Skeletal muscle tissue (tissue), 4 donors: Measurements from ENCODE around the gene R3HCC1L. TPM values are rescaled to one million over a fixed set of nuclear protein-coding genes. Genes with fewer than 3 reads are reported as not detected.

Experiments used
- H3K27ac ChIP-seq: one replicate; pipeline ENCODE4 v1.7.0; 2013; ENCODE audit warnings: mild to moderate bottlenecking, low read depth, low read length, inconsistent platforms
- H3K27me3 ChIP-seq, 3 donors: one replicate each; pipeline ENCODE4 v1.7.0; 2013; ENCODE audit warnings: low read length in 3 of 3; ENCODE audit not compliant: control insufficient read depth in 3 of 3, insufficient read depth in 3 of 3
- H3K36me3 ChIP-seq, 3 donors: one replicate each; pipeline ENCODE4 v1.7.0; 2013; ENCODE audit warnings: low read length in 3 of 3; ENCODE audit not compliant: control insufficient read depth in 3 of 3, insufficient read depth in 3 of 3
- H3K4me1 ChIP-seq, 3 donors: one replicate each; pipeline ENCODE4 v1.7.0; 2013; ENCODE audit warnings: low read length in 3 of 3, mild to moderate bottlenecking in 3 of 3; ENCODE audit not compliant: control insufficient read depth in 3 of 3, insufficient read depth in 3 of 3
- H3K4me3 ChIP-seq, 3 donors: one replicate each; pipeline ENCODE4 v1.7.0; 2013; ENCODE audit warnings: low read length in 3 of 3
- H3K9ac ChIP-seq, 3 donors: one replicate each; pipeline ENCODE4 v1.7.0; 2013; ENCODE audit warnings: low read length in 3 of 3, mild to moderate bottlenecking in 3 of 3, moderate library complexity in 2 of 3, low read depth in 1 of 3
- H3K9me3 ChIP-seq, 3 donors: one replicate each; pipeline ENCODE4 v1.7.0; 2013; ENCODE audit warnings: low read length in 3 of 3; ENCODE audit not compliant: control insufficient read depth in 3 of 3
- total RNA-seq: library from RNA; depleted of rRNA; stranded (reverse); fragments of >200 nt; gene quantifications from one replicate; pipeline ENCODE4 v1.2.3, GENCODE V29; 2014
- donor health status: Osteomylitis.

Gene R3HCC1L
- 9.4 TPM for total RNA-seq

DNA sequence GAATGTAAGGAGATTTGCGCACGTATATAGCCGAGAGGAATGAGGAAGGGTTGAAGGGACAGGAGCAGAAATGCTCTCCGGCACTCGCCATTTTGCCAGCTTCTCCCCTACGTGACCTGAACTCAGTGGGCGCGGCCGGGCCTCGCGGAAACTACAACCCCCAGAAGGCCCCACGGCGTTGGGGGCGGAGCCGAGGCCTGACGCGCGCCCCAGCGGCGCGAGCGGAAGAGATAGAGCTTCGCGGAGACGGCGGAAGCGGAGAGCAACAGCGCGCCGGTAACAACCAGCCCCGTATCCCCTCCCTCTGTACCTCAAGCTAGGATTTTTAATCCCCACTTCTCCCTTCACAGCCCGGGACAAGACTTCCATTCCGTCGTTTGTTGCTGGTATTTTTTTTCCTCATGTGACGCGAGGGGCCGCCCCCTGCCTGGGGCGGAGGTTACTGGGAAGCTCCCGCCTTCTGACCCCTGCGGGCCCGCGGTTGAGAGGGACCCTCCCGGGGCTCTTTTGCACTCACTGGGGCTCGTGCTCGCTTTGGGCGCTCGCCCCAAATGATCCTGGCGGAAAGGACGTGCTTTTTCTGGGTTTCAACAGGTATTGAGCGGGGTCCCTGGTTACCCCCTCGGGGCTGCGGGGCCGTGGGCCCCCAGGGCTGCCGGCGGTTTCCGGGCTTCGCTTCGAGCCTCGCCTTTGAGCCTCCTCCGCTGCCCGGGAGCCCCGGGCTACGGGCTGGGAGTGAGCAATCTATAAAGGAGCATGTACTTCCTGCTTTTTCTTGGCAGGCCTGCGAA lies at the start of gene R3HCC1L:
TSS of gene R3HCC1L (plus strand) at position 227 of the 791 bp plus-strand sequence. CDS start 73,458 bp downstream, outside the sequence.
- H3K4me1 ChIP-seq = peaks cover 2 to 7% (median 5%) of the 10 kb centered on the region in 3 donors

DNA sequence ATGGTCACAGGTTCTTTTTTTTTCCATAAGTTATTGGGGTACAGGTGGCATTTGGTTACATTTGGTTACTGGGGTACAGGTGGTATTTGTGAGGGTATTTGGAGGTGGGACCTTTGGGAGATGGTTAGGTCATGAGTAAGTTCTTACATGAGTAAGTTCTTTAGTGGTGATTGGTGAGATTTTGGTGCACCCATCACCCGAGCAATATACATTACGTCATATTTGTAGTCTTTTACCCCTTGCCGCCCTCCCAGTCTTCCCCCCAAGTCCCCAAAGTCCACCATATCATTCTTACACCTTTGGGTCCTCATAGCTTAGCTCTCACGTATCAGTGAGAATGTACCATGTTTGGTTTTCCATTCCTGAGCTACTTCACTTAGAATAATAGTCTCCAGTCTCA lies 49.2 kb upstream of the R3HCC1L start:
- Histone ChIP-seq H3K36me3 (no peaks in the 10 kb centered on the region), H3K4me3 (no peak overlapping the region), H3K27me3 (peaks cover 0 to 13% (median 4%) of the 10 kb centered on the region in 3 donors), H3K9me3 (no peaks in the 10 kb centered on the region), H3K4me1 (peaks cover 4 to 16% (median 12%) of the 10 kb centered on the region in 3 donors), H3K9ac (no peak overlapping the region), H3K27ac (no peak overlapping the region)

More for the DNA sequence above, at the start of gene R3HCC1L:
- H3K9me3 ChIP-seq = no peaks in the 10 kb centered on the region
- H3K9ac ChIP-seq = peak within 1 kb of the TSS; percentile 94 to 95 (median 94)
- H3K36me3 ChIP-seq = peaks cover 0 to 2% (median 0%) of the 10 kb centered on the region in 3 donors
- H3K27me3 ChIP-seq = no peaks in the 10 kb centered on the region
- H3K4me3 ChIP-seq = peak within 1 kb of the TSS; percentile 85 to 93 (median 85)
- peak within 1 kb of the TSS; percentile 91 for H3K27ac ChIP-seq

DNA sequence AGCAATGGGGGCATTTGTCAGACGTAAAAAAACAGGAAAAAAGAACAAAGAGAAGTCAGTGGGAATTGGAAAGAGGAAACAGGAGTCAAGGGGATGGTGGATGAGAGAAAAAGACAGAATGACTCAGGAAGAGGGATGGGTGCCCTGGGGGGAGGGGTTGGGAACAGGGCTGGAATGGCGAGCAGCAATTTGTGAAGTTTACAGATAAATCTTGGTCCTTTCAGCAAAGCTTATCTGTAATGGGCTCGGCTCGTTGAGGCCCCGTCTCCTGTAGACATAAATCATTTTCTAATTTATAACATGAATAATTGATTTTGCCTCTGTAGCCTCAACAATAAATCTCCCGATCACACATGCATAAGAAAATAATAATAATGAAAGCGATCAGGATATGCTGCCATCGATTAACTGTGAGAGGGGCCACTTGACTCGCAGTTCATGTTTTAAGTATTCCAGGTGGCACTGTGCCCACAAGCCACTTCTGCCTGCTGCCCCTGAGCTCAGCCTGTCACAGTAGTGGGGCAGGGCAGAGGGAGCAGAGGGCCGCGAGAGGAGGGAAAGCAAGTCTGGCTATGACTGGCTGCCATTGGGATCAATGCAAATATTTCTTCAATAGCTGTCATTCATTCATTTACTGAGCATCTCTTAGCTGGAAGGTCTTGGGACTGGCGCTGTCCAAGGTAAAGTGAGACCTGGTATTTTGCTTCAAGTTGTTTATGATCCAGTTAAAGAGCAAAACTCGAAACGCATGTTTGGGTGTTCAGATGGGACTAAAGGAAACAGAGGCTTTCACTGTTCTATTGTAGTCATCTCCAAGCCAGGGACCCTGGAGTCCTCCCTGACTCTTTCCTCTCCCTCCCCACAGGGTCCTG lies 47.4 kb upstream of the R3HCC1L start:
- Histone ChIP-seq H3K9ac (no peak overlapping the region), H3K4me1 (peaks cover 4 to 16% (median 12%) of the 10 kb centered on the region in 3 donors), H3K36me3 (no peaks in the 10 kb centered on the region), H3K27ac (no peak overlapping the region), H3K4me3 (no peak overlapping the region), H3K27me3 (peaks cover 0 to 13% (median 4%) of the 10 kb centered on the region in 3 donors), H3K9me3 (no peaks in the 10 kb centered on the region)

DNA sequence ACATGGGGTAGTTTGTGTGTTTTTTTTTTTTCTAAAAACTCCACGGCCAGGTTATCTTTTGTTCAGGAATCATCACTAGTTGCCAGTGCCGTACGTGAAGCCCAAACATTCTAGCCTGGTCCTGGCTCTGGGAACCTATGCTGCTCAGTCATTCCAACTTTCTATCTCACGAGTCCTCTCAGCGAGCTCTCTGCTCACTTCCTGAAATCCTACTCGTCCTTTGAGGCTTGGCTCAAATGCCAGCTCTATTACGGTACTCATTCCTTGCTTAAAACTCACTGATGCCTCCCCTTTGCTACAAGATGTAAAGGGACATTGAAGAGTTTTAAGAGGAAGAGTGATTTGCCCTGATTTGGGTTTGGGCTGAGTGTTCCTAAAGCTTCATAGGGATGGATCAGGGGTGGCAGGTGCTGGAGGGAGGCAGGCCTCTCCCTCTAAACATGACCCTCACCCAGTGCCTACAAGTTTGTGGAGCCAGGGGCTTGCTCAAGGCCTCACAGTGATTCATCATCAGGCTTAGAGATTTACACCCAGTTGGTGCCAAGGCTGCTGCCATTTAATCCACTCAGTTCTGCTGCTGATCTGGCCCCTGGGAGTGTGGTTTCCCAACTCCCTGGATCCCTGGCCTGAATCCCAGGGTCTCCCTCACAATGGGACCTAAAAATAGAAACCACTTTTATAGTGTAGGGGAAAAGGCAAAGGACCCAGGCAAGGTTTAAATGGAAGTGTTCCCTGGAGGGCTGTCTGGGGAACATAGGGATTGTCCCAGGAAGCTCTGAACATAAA lies 46.1 kb upstream of the R3HCC1L start:
- H3K4me3 ChIP-seq = no peak overlapping the region
- H3K4me1 ChIP-seq = peaks cover 4 to 16% (median 12%) of the 10 kb centered on the region in 3 donors
- peak overlapping the region in 1 of 3 donors; percentile 19 for H3K9ac ChIP-seq
- peaks cover 0 to 4% (median 3%) of the 10 kb centered on the region in 3 donors for H3K27me3 ChIP-seq
- peak overlapping the region; percentile 68 for H3K27ac ChIP-seq
- no peaks in the 10 kb centered on the region for H3K36me3 ChIP-seq
- H3K9me3 ChIP-seq = no peaks in the 10 kb centered on the region

DNA sequence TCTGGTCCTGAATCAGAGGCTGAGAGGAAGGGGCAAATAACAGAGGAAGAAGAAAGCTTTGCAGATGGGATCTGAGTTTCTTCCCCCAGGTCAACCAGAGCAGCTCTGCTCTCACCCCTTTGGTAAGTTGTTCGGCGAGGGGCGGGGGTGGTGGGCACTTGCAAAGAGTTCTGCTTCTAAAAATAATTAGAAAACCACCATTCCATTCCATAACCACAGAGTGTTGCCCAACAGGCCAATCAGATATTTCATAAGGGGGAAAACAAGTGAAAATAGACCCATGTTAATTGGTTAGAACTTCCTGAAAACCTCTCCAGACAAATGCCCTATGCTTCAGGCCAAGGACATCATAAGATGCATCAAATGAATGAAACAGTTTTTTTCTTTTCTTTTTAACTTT lies 43.6 kb upstream of the R3HCC1L start:
- no peak overlapping the region for H3K27ac ChIP-seq
- H3K4me1 ChIP-seq = peaks cover 4 to 16% (median 12%) of the 10 kb centered on the region in 3 donors
- no peak overlapping the region for H3K4me3 ChIP-seq
- no peak overlapping the region for H3K9ac ChIP-seq
- H3K36me3 ChIP-seq = no peaks in the 10 kb centered on the region
- no peaks in the 10 kb centered on the region for H3K9me3 ChIP-seq
- H3K27me3 ChIP-seq = peaks cover 0 to 14% (median 9%) of the 10 kb centered on the region in 3 donors

DNA sequence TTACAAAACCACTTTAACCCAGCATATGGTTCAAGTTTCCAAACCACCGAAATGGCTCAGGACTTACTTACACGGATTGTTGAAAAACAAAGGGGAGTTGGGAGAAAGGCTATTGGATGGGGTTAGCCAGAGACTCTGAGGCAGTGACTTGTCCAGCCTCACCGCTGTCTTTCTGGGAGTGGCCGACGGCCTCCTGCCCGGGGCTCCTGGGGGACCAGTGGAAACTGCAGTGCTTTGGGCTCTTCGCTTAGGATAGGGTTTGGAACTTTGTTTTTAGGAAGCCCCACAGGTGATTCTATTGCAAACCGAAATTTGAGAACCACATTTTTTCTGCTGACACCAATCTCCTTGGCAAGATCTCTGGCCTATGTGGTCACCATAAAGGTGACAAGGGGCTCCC lies 38.1 kb upstream of the R3HCC1L start:
- H3K9me3 ChIP-seq = no peaks in the 10 kb centered on the region
- H3K4me3 ChIP-seq = no peak overlapping the region
- peaks cover 9 to 25% (median 12%) of the 10 kb centered on the region in 3 donors for H3K27me3 ChIP-seq

DNA sequence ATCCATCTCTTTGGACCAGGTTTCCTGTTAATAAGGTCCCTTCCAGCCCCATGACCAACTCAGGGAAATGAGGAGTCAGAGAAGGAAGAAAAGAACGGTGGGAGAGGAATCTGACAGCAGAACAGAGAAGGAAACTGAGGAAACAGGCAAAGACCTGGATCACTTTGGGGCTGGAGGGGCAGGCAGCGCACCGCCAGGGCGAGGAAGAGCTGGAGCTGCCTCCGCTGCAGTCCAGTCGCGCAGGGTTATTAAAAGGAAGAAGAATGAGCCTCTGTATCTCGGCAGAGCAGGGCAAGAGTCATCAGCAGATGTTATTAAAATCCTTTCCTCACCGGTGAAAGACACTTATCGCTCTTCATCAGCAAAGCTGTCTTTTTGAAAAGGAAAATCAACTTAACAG lies 37.7 kb upstream of the R3HCC1L start:
- no peaks in the 10 kb centered on the region for H3K36me3 ChIP-seq
- H3K4me3 ChIP-seq = no peak overlapping the region
- peaks cover 9 to 25% (median 12%) of the 10 kb centered on the region in 3 donors for H3K27me3 ChIP-seq
- no peak overlapping the region for H3K9ac ChIP-seq
- no peaks in the 10 kb centered on the region for H3K9me3 ChIP-seq
- H3K27ac ChIP-seq = no peak overlapping the region
- H3K4me1 ChIP-seq = no peaks in the 10 kb centered on the region

More for the DNA sequence above, 38.1 kb upstream of the R3HCC1L start:
- H3K4me1 ChIP-seq = no peaks in the 10 kb centered on the region
- no peaks in the 10 kb centered on the region for H3K36me3 ChIP-seq
- H3K9ac ChIP-seq = no peak overlapping the region
- H3K27ac ChIP-seq = no peak overlapping the region

DNA sequence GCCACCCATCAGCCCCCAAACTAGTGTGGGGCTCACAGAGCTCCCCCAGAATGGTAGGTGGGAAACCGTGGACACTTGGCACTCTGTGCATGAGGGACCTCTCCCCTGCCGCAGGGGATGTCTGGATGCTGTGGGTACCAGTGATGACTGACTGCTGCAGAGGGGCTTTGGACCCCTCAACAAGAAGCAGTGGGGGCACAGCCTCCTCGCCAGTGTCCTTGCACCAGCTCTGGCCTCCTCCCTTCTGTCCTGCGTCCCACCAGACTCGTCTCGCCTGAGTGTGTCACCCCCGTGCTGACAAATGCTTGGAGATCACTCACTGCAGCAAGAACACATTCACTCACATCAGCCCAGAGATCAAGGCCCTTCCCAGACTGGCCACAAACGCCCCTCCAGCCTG lies 37.3 kb upstream of the R3HCC1L start:
- no peak overlapping the region for H3K4me3 ChIP-seq
- no peaks in the 10 kb centered on the region for H3K9me3 ChIP-seq
- no peak overlapping the region for H3K9ac ChIP-seq
- H3K27me3 ChIP-seq = peaks cover 9 to 25% (median 12%) of the 10 kb centered on the region in 3 donors
- no peaks in the 10 kb centered on the region for H3K4me1 ChIP-seq
- no peak overlapping the region for H3K27ac ChIP-seq
- H3K36me3 ChIP-seq = no peaks in the 10 kb centered on the region

DNA sequence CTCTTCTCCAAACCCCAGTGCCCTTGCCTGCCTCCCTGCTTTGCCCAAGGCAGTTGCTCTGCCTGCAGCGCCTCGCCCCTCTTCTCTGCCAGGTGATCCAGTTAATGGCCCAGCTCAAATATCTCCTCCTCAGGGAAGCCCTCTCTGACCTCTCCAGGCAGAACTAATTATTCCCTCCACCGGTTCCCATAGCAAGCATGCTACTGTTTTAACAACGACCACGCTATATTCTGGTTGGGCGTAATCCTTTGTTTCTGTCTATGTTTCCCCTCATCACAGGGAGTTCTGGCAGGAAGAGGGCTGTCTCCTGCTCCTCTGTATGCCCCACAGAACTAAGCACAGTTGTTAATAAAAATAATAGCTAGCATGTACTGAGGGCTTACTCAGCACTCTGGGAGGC lies 36.8 kb upstream of the R3HCC1L start:
- Histone ChIP-seq H3K36me3 (no peaks in the 10 kb centered on the region), H3K9ac (no peak overlapping the region), H3K27ac (no peak overlapping the region), H3K4me3 (no peak overlapping the region), H3K4me1 (no peaks in the 10 kb centered on the region), H3K9me3 (no peaks in the 10 kb centered on the region), H3K27me3 (peaks cover 9 to 25% (median 12%) of the 10 kb centered on the region in 3 donors)
